Epidermal melanocyte (primary cell): Measurements from ENCODE around the gene SPIRE1.

ENCODE experiments used
- DNase-seq: peaks from one replicate; pipeline ENCODE4 v3.0.0; 2011; ENCODE audit warnings: low spot score; ENCODE audit not compliant: insufficient read length

SPIRE1 gene

GRCh38 chr18:12657684-12658425 is at the start of gene SPIRE1:
SPIRE1 (minus strand) TSS chr18:12658107; CDS start chr18:12657866, 241 bp downstream.
- no peak for DNase-seq

GRCh38 chr18:12703664-12704063 is 45.8 kb upstream of the SPIRE1 start:
- peak; percentile 14 for DNase-seq

- no peak for DNase-seq
These were observed 45.2 kb upstream of the SPIRE1 start for GRCh38 chr18:12703096-12703567.

GRCh38 chr18:12702221-12703095 is 44.6 kb upstream of the SPIRE1 start, which contains the start of the genes CEP76 and PSMG2:
CEP76 (minus strand) TSS chr18:12702723; CDS start chr18:12702548, 175 bp downstream.
PSMG2 (plus strand) TSS chr18:12703042; CDS start chr18:12703108, 66 bp downstream.
- peak; percentile 87 for DNase-seq

GRCh38 chr18:12701161-12701560 is 43.3 kb upstream of the SPIRE1 start:
- no peak for DNase-seq

- no peak for DNase-seq
These were observed 41.8 kb upstream of the SPIRE1 start for GRCh38 chr18:12699747-12700146.

- no peak for DNase-seq
These were observed 36.1 kb upstream of the SPIRE1 start for GRCh38 chr18:12694032-12694431.

GRCh38 chr18:12692206-12692605 is 34.3 kb upstream of the SPIRE1 start:
- no peak for DNase-seq

GRCh38 chr18:12689256-12689850 is 31.4 kb upstream of the SPIRE1 start:
- DNase-seq, result no peak

- DNase-seq, result no peak
These were observed 28.2 kb upstream of the SPIRE1 start for GRCh38 chr18:12686100-12686499.

GRCh38 chr18:12679183-12679786 is 21.4 kb upstream of the SPIRE1 start:
- no peak for DNase-seq

- DNase-seq, result no peak
These were observed 10.1 kb upstream of the SPIRE1 start for GRCh38 chr18:12668041-12668440.

GRCh38 chr18:12659904-12660605 is 2.1 kb upstream of the SPIRE1 start:
- DNase-seq, result peak; percentile 69

- DNase-seq, result no peak
These were observed 675 bp upstream of the SPIRE1 start for GRCh38 chr18:12658426-12659138.

GRCh38 chr18:12656938-12657683 is 796 bp downstream of the SPIRE1 start:
- DNase-seq, result no peak

GRCh38 chr18:12656605-12656937 is 1.3 kb downstream of the SPIRE1 start:
- DNase-seq, result no peak

- DNase-seq, result no peak
These were observed 2.9 kb downstream of the SPIRE1 start for GRCh38 chr18:12654971-12655370.

- DNase-seq, result peak; percentile 34
These were observed 5.0 kb downstream of the SPIRE1 start for GRCh38 chr18:12652861-12653401.

GRCh38 chr18:12651651-12652050 is 6.3 kb downstream of the SPIRE1 start:
- DNase-seq, result peak; percentile 24
